OCI-LY3 (cell line): Measurements from ENCODE around the gene ZNF567.
"Not testable (repeated sequence)": the region's sequence is repeated elsewhere in the genome, so short reads cannot be mapped to it uniquely, and the experiment has no call there.

Experiments used
- H2AFZ ChIP-seq: fragments of 200-600, 300-600 bp; shearing (Covaris generic); 2 replicates; pipeline ENCODE4 v1.6.0; 2014; ENCODE audit warnings: antibody characterized with exemption, low read depth, low read length
- H3K27ac ChIP-seq: fragments of 200-600, 300-600 bp; sonication (generic); 2 replicates; pipeline ENCODE4 v1.5.1; 2014; ENCODE audit warnings: mild to moderate bottlenecking, low read length, moderate library complexity, mixed read lengths
- H3K27me3 ChIP-seq: fragments of 200-600, 300-600 bp; sonication (generic); 2 replicates; pipeline ENCODE4 v1.6.1; 2014; ENCODE audit warnings: low read depth, low read length, mixed read lengths
- H3K36me3 ChIP-seq: fragments of 200-600, 300-600 bp; sonication (generic); replicated peaks from 2 replicates; pipeline ENCODE3; 2014; ENCODE audit warnings: low read depth, low read length, mixed read lengths
- H3K4me1 ChIP-seq: fragments of 300-600, 200-600 bp; sonication (generic); 2 replicates; pipeline ENCODE4 v1.6.1; 2014; ENCODE audit warnings: low read length, mixed read lengths
- H3K4me2 ChIP-seq: fragments of 200-600, 300-600 bp; sonication (generic); 2 replicates; pipeline ENCODE4 v1.6.1; 2014; ENCODE audit warnings: low read length, mixed read lengths
- H3K4me3 ChIP-seq: fragments of 300-600, 200-600 bp; sonication (generic); 2 replicates; pipeline ENCODE4 v1.5.1; 2014; ENCODE audit warnings: antibody characterized with exemption, mild to moderate bottlenecking, low read length, moderate library complexity
- H3K79me2 ChIP-seq: fragments of 300-600, 200-600 bp; shearing (Covaris generic); 2 replicates; pipeline ENCODE4 v1.6.1; 2014; ENCODE audit warnings: mild to moderate bottlenecking, low read length, mixed read lengths
- H3K9ac ChIP-seq: fragments of 300-600, 200-600 bp; shearing (Covaris generic); 2 replicates; pipeline ENCODE4 v1.6.0; 2014; ENCODE audit warnings: mild to moderate bottlenecking, low read length, moderate library complexity
- H3K9me3 ChIP-seq: fragments of 200-600, 300-600 bp; shearing (Covaris generic); 2 replicates; pipeline ENCODE4 v1.6.1; 2014; ENCODE audit warnings: low read length, mixed read lengths; ENCODE audit not compliant: insufficient read depth
- H4K20me1 ChIP-seq: fragments of 200-600, 300-600 bp; sonication (generic); 2 replicates; pipeline ENCODE4 v1.6.1; 2016; ENCODE audit warnings: low read length, mixed read lengths; ENCODE audit not compliant: insufficient read depth
- CTCF ChIP-seq: fragments of 200-600, 300-600 bp; sonication (generic); IDR thresholded peaks from 2 replicates; pipeline ENCODE4 v1.5.1; 2014; ENCODE audit warnings: antibody characterized with exemption, low read length, low read depth
- EZH2phosphoT487 ChIP-seq: fragments of 200-600 bp; shearing (Covaris generic); IDR thresholded peaks from 2 replicates; pipeline ENCODE4 v1.6.1; 2018; ENCODE audit warnings: antibody characterized with exemption, mixed run types, low read depth

ZNF567 gene

DNA sequence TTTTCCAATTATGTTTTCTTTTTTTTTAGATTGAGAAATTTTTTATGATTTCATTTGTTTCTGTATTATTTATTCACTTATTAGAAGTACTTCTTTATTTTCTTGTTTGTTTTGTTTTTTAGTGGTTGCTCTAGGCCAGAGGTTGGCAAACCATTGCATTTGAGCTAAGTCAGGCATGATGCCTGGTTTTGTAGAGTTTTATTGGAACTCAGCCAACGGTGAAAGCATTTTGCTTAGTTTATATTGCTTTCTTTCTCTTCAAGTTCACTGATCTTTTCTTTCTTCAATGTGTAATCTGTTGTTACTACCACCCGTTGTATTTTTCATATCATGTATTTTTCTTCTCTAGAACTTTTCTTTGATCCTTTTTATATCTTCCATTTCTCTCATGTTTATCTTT, 19.7 kb downstream of the ZNF567 start:
- Histone ChIP-seq H3K27me3 (no peaks in the 10 kb centered on the region), H3K9me3 (peaks cover 19% of the 10 kb centered on the region; the same call in 1 of the 2 replicates), H2AFZ (no peak overlapping the region), H3K4me3 (no peak overlapping the region), H3K27ac (no peak overlapping the region), H3K9ac (no peak overlapping the region), H3K36me3 (peaks cover 72% of the 10 kb centered on the region), H3K4me2 (no peak overlapping the region), H3K79me2 (peaks cover 37% of the 10 kb centered on the region), H3K4me1 (no peaks in the 10 kb centered on the region), H4K20me1 (no peaks in the 10 kb centered on the region)
- TF ChIP-seq CTCF (no peak), EZH2phosphoT487 (no peak)

DNA sequence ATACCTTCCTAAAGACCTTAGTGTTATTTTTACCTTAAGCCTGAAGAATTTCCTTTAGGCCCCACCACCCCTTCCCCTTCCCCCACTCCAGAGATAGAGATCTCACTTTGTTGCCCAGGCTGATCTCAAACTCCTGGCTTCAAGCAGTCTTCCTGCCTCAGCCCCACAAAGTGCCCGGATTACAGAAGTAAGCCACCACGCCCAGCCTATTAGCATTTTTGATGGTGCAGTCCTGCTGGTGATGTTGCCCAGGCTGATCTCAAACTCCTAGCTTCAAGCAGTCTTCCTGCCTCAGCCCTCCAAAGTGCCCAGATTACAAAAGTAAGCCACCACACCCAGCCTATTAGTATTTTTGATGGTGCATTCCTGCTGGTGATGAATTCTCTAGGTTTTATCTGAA, 22.0 kb downstream of the ZNF567 start:
- Histone ChIP-seq H3K36me3 (peaks cover 87% of the 10 kb centered on the region), H3K79me2 (peaks cover 37% of the 10 kb centered on the region), H4K20me1 (no peaks in the 10 kb centered on the region), H3K4me2 (no peak overlapping the region), H3K9ac (no peak overlapping the region), H3K27ac (no peak overlapping the region), H3K9me3 (peaks cover 19% of the 10 kb centered on the region; the same call in 1 of the 2 replicates), H3K4me1 (no peaks in the 10 kb centered on the region), H3K27me3 (no peaks in the 10 kb centered on the region), H3K4me3 (no peak overlapping the region), H2AFZ (no peak overlapping the region)
- TF ChIP-seq EZH2phosphoT487 (no peak), CTCF (no peak)

GRCh38 chr19:36719687-36720556, 32.5 kb downstream of the ZNF567 start:
- no peaks in the 10 kb centered on the region for H3K79me2 ChIP-seq
- H3K27ac ChIP-seq: no peak overlapping the region
- H2AFZ ChIP-seq: no peak overlapping the region
- H3K9ac ChIP-seq: no peak overlapping the region
- no peak overlapping the region for H3K4me3 ChIP-seq
- H4K20me1 ChIP-seq: no peaks in the 10 kb centered on the region
- H3K36me3 ChIP-seq: peaks cover 67% of the 10 kb centered on the region
- H3K4me2 ChIP-seq: no peak overlapping the region
- peaks cover 40% of the 10 kb centered on the region; the same call in 1 of the 2 replicates for H3K9me3 ChIP-seq
- no peaks in the 10 kb centered on the region for H3K27me3 ChIP-seq
- H3K4me1 ChIP-seq: no peaks in the 10 kb centered on the region
- TF ChIP-seq CTCF: no peak
- TF ChIP-seq EZH2phosphoT487: no peak

DNA sequence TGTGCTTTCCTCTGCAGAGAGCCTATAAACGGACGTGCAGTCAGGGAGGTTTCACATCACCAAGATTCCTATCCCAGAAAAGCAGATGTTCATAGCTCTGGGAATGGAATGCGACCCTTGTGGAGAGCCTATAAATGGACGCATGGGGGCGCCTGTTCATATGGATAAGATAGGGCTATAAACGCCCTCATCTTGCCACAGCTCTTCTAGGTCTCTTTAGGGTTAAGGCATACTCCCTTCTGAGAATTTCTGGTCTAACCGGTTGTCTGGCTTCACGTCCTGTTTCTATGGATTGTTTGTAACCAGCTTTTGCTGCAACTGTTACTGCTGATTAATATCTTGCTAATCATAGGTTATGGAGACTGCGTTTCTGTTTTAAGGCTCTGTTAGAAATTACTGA, 48.8 kb downstream of the ZNF567 start:
- H2AFZ ChIP-seq, H3K4me3 ChIP-seq, H3K9me3 ChIP-seq, H3K4me1 ChIP-seq, H3K4me2 ChIP-seq, H3K9ac ChIP-seq, H3K27me3 ChIP-seq, H3K79me2 ChIP-seq, H4K20me1 ChIP-seq, H3K27ac ChIP-seq: not testable (repeated sequence)
- H3K36me3 ChIP-seq: peaks cover 45% of the 10 kb centered on the region
